HG03460 (cell line): ENCODE data around the gene HNRNPUL2.
A peak's percentile ranks its signal among the peaks of the same experiment; 100 is the strongest.

Source experiments
- ATAC-seq: cut with Tn5 transposase; IDR thresholded peaks from one replicate; pipeline ENCODE4 v1.9.1; 2021; ENCODE audit not compliant: unreplicated experiment

Gene HNRNPUL2

DNA sequence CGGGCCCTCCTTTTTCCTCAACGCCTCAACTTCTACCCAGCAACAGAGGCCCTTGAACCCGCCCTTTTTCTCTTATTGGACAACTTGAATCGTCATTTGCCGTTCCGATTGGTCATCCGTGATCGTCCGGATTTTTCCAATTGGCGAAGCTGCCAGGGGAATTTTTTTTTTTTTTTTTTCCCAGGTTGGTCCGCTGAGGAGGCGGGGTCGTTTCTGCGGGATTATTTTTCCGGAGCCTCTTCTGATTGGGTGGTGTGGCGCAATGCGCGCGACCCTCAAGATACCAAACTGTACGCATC lies 564 bp upstream of the HNRNPUL2 start:
- peak; percentile 47 for ATAC-seq

DNA sequence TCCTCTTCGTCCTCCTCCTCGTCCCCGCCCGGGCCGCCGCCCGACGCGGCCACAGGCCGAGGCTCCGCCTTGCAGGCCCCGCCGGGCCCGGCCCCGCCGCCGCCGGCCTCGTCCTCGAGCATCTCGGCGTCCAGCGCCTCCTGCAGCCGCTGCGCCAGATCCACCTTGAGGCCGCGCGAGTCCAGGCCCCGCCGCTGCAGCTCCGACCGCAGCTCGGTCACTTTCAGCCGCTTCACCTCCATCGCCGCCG lies 417 bp downstream of the HNRNPUL2 start:
- ATAC-seq: no peak

DNA sequence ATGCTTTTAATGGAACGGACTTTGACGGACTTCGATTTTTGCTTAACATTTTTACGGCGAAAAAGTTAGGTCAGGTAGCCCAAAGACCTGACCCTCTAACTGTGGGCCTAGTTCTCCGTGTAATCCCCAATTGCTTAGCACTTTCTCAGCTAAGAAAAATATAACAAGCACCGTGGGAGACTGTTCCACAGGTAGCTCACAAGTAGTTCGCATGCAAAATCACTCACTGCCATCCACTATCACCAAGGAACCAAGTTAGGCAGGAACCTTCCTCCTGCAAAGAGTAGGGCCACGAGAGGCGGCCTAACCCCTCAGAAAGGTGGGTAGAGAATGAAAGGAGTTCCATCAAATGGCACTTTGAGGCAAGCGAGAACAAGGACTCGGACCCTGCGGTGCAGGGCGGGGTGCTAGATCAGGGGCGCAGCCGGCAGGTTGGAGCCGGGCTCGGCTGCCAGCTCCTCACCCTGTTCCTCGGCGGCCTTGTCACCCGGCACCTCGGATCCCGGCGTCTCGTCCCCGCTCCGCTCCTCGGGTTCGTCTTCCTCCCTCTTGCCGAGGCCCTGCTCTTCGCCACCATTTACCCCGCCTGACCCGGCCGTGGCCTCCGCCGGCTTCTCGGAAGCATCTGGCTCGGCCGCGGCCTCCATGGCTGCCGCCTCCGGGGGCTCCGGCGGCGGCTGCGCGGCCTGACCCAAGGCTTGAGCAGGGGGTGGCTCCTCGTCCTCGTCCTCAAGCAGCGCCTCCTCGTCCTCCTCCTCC lies 922 bp downstream of the HNRNPUL2 start:
- no peak for ATAC-seq

GRCh38 chr11:62725646-62726045 lies 1.6 kb downstream of the HNRNPUL2 start:
- ATAC-seq: no peak

GRCh38 chr11:62724171-62724570 lies 3.1 kb downstream of the HNRNPUL2 start:
- ATAC-seq: no peak

DNA sequence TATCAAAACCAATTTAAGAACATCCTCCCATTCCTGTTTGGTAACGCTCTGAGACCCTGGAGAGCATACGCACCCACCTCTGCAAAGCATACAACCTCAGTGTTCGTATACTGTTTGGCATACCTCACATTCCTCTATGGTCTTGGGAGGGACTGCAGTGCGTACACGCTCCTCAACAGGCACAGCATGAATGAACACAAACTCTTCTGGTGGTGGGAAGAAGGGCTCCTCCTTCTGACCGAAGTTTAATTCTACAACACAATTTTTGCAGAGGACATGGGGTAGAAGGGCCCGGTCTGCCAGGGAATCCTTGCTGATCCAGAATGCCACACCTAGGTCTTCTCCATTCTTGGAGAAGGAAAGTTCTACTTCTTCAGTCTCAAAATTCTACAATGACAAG lies 5.3 kb downstream of the HNRNPUL2 start:
- ATAC-seq: no peak

DNA sequence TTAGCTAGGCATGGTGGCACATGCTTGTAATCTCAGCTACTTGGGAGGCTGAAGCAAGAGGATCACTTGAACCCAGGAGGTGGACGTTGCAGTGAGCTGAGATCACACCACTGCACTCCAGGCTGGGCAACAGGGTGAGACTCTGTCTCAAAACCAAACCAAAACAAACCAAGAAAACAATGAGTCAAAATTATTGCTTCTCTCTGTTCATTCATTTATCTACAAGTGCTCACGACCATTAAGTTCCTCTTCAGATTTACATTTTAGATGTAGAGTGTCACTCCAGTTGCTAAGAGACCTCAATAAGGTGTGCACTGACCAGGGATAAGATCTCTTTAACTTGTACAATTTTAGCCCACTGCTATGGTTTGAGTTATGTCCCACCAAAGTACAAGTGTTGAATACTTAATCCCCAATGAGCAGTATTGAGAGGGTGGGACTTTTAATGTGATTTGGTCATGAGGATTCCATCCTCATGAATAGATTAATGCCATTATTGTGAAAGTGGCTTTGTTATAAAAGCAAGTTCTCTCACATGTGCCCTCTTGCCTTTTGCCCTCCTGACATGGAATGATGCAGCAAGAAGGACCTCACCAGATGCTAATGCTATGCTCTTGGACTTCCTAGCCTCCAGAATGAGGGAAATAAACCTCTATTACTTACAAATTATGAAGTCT lies 7.8 kb downstream of the HNRNPUL2 start:
- ATAC-seq: no peak

DNA sequence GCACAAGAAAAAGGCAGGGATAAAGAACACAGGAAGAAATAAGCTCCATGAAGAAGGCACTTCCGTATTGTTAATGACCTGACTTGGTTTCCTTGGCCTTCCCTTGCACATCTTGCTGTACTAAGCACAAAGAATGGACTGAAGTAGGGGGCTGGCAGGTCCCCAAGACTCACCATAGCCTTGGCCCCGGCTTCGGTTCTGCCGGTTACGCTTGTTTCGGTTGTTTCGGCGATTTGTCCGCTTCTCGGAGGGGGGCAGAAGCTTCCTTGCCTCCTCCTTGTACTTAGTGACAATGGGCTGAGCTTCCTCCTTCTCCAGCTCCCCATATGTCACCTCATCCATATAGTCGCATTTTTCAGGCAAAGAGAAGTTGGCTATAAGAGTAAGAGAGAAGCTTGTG lies 10.4 kb downstream of the HNRNPUL2 start:
- no peak for ATAC-seq

DNA sequence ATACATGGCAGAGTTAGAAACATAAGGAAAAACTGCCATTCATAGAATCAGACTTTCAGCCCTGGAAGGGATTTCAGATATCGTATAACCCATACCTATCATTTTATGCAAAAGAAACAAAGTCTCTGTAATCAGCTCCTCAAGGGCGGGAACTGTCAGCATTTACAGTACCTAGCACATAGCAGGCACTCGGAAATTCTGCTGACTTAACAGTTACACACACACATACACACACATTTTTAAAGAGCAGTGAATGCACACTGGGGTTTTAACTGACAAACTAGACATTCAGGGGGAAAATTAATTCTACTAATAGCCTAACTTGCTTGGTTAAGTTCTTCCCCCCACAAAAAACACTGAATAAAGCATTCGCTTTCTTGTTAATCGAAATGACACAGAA lies 11.1 kb downstream of the HNRNPUL2 start:
- no peak for ATAC-seq

GRCh38 chr11:62715150-62716130 lies 11.8 kb downstream of the HNRNPUL2 start:
- ATAC-seq: no peak

- ATAC-seq: no peak
Observed at GRCh38 chr11:62713343-62713742, 13.9 kb downstream of the HNRNPUL2 start.

DNA sequence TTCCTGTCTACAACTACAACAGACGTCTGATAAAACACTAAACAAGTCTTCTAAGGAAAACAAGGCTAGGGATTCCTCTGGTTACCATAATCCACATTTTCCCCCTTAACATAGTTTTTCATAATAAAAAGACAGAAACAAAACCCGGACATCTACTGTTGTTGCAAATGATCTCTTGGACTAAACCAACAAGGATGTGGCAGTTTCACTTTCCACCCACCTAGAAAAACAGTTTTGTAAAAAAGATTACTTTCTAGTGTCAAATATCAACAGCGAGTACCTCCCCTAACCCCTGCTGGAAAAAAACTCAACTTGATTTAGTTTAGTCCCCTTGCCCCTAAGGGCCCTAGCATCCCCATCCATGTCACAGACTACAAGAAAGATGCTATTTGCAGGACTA lies 14.4 kb downstream of the HNRNPUL2 start:
- no peak for ATAC-seq

DNA sequence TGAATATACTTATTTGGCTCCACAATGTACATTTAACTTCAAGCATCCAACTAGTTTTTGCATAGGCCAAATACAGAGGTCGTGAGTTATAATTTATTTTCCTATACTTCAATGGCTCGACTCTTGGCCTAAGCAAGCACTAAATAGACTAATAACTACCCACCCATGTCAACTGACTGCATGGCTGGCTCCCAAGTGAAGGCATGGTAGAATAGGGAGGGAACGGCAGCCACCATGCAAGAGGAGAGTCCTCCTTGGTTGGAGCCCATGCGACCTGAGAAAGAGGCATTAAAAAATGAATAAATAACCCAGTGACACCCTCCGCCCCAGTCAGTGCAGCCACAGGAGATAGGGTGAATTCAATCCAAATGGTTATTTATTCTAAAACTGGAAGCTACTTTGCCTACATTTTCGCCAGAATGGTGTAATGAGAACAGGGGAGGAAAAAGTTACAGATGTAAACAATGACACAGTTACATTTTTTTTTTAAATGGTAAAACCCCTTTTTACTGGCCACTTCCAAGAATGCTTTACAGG lies 14.9 kb downstream of the HNRNPUL2 start:
- ATAC-seq: no peak

DNA sequence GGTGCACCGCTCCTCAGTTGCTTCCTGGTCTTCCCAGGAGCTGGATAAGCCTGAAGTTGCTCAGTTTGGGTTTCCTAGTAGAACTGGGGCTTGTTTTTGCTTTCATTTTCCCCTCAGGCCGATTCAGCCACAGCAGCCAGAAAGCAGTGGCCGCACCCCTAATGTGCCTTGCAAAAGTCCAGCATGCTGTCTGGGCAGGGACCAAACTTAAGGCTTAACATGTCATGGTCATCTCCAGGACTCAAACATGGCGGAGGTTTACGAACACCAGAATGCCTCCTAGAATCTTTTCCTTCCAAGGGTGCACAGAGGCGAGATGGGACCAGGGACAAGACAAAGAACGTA lies 17.3 kb downstream of the HNRNPUL2 start:
- ATAC-seq: no peak

GRCh38 chr11:62709247-62710000 lies 17.8 kb downstream of the HNRNPUL2 start:
- ATAC-seq: peak; percentile 67

- ATAC-seq: peak; percentile 4
Observed at GRCh38 chr11:62708793-62709192, 18.5 kb downstream of the HNRNPUL2 start.

DNA sequence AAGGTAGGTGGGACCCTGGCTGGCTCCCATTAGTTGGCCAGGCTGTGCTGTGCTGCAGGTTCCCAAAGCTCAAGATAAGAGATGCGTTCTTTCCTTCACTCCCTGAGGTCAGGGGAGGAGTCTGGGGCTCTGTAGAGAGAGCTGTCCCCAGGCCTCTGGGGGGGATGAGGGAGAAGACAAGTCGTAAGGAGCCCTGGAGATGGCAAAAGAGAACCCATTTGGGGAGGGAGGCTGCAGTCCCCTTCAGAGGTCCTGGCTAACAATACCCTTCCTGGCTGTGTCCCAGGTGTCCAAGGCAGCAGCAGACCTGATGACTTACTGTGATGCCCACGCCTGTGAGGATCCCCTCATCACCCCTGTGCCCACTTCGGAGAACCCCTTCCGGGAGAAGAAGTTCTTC lies 18.9 kb downstream of the HNRNPUL2 start:
- ATAC-seq: no peak

DNA sequence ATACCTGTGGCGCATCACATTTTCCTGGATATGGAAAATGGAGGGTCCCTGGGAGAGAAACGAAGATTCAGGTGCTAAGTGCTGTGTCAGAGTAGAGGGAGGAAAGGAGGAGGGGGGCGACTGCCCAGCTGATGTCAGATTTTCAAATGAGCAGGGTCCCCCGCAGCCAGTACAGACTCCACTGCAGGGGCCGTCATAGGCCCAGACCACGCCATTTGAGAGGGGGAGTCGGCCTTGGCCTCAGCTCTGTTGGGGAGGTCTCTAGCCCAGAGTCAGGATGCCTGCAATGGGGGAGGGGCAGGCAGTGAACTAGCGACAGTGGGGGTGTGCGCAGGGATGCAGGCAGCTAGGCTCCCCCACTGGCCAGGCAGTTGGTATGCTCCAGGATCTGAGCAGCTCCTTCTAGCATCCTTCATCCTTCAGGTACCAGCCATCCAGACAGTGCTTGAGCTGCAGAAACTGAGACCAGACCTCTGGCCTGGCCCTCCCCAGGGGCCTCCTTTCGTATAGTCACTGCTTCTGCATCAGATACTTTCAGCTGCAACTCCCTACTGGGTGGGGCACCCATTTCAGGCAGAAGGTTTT lies 19.9 kb downstream of the HNRNPUL2 start, which contains the start of the genes BSCL2 and GNG3:
Gene BSCL2, minus strand, starts transcription at position 148 of the 585 bp plus-strand sequence. CDS start 229 bp downstream, outside the sequence.
Gene GNG3, plus strand, starts transcription at position 400 of the 585 bp plus-strand sequence. CDS start 620 bp downstream, outside the sequence.
- no peak for ATAC-seq

DNA sequence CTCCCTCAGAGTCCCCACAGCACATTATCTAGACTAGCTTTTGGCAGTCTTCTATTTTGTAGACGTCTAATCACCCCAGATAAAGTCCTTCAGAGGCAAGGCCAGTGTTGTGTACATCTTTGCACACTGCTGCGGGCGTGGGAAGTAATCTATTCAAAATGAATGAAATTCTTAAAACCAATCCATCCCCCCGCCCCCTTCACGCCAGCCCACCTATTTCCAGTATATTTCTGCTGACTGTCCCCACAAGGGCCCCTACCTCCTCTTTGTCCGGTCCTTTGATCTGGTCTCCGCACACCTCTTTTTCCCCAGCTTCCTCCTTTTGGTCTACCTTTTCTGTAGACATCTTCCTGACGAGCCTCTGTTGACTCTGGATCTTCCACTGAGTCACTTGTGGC lies 20.4 kb downstream of the HNRNPUL2 start:
- ATAC-seq: no peak
